NOMO-1 (cell line): ENCODE measurements around the gene SF3B5.
"Not testable (repeated sequence)": the region's sequence is repeated elsewhere in the genome, so short reads cannot be mapped to it uniquely, and the experiment has no call there.

Source experiments
- DNase-seq, 2 experiments: peaks; one replicate each; lab custom pipeline; 2025; ENCODE audit not compliant: unreplicated experiment in 2 of 2; lab: John Stamatoyannopoulos, UW

The SF3B5 gene

GRCh38 chr6:144064402-144065212 is 30.8 kb downstream of the SF3B5 start:
- DNase-seq: peak; percentile 25 to 52

- peak; percentile 93 to 97 for DNase-seq
Measured at GRCh38 chr6:144063744-144064401, 31.5 kb downstream of the SF3B5 start.

- no peak for DNase-seq
Measured at GRCh38 chr6:144063246-144063743, 32.1 kb downstream of the SF3B5 start.

GRCh38 chr6:144062786-144063185 is 32.6 kb downstream of the SF3B5 start:
- peak in 1 of 2 experiments; percentile 40 for DNase-seq

- no peak for DNase-seq
Measured at GRCh38 chr6:144059139-144059538, 36.2 kb downstream of the SF3B5 start.

- peak in 1 of 2 experiments; percentile 52 for DNase-seq
Measured at GRCh38 chr6:144055121-144055931, 40.0 kb downstream of the SF3B5 start.

- DNase-seq: no peak
Measured at GRCh38 chr6:144053601-144054000, 41.8 kb downstream of the SF3B5 start.

- no peak for DNase-seq
Measured at GRCh38 chr6:144052488-144052887, 42.9 kb downstream of the SF3B5 start.

GRCh38 chr6:144049386-144049785 is 46.0 kb downstream of the SF3B5 start:
- no peak for DNase-seq

GRCh38 chr6:144047688-144048087 is 47.7 kb downstream of the SF3B5 start:
- no peak for DNase-seq

- not testable (repeated sequence) for DNase-seq
Measured at GRCh38 chr6:144046672-144047071, 48.7 kb downstream of the SF3B5 start.

- DNase-seq: not testable (repeated sequence)
Measured at GRCh38 chr6:144044989-144045388, 50.4 kb downstream of the SF3B5 start.
